Activated gamma-delta T cell treated with Interleukin-2 at 50 U/mL for 16 hours (primary cell): ENCODE results near the gene GBGT1.

Source experiments
- DNase-seq: peaks from one replicate; pipeline ENCODE4 v3.0.0-alpha.2; 2020

Gene GBGT1

GRCh38 chr9:133111808-133112662 lies 51.7 kb downstream of the GBGT1 start:
- DNase-seq: no peak

- no peak for DNase-seq
Observed at GRCh38 chr9:133109931-133110650, 53.6 kb downstream of the GBGT1 start.

GRCh38 chr9:133108794-133109641 lies 54.7 kb downstream of the GBGT1 start:
- no peak for DNase-seq

DNA sequence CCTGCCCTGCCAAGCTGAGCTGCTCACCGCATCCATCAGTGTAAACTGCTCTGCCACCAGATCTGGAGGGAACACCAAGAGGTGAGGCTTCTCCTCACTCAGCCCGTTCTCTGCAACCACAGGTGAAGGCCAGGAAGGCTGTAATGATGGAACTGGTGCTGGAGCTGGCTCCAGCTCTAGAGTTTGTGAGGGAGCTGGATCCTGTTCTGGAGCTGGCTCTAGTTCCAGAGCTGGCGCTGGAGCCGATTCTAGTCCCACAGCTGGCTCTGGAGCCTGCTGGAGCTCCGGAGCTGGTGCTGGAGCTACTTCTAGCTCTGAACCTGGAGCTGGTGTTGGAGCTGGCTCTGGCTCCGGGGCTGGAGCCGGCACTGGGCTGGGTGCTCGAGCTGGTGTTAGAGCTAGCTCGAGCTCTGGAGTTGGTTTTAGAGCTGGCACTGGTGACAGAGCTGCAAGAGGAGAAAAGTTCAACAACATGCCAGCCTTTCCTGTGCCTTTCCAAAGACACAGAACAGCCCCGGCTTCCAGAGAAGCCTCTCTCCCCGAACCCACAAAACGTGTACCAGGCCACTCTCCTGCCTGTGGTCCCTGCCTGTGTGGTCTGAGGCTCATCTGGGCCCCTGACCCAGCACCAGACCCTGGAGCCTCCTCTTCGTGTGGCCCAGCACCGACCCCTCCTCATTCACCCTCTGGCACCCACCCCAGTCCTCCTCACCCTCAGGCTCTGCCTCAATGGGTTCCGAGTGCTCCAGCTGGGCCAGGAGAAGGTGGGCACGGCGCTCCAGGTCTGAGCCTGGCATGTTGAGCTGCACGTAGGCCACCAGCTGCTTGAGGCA lies 55.5 kb downstream of the GBGT1 start:
- no peak for DNase-seq

DNA sequence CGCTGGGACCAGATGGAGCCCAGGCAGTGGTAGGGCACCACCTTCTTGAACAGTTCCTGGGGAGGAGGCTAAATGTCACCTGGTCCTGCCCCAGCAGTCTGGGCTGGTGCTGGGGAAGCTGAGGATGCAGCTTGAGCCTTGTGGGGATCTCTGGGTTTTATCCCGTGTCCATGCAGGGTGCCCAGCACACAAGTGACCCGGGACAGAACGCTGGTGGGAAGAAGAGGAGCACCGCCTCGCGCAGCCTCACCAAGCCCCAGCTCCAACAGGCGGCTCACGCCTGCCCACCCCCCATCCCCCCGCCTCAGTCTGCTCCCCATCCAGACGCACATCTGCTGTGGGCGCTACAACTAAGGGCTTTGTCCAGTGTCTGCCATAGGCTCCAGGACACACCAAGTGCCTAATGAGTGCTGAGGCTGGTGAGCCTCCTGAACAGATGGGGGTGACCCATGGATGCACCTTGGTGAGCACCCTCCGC lies 56.4 kb downstream of the GBGT1 start:
- DNase-seq: no peak

GRCh38 chr9:133106511-133107244 lies 57.0 kb downstream of the GBGT1 start:
- no peak for DNase-seq

DNA sequence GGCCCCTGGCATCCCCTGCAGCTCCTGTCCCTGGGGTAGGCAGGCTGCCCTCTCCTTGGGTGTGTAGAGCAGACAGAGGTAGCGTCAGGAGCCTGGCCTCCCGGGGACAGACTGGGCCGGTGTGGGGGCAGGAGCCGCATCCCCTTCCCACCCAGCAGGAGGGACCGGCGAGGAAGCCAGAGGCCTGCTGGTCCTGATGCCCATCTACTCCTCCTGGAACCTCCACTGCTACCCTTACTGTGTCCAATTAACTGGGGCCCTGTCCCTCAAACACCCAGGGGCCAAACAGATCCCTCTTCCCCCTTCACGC lies 58.3 kb downstream of the GBGT1 start:
- no peak for DNase-seq

DNA sequence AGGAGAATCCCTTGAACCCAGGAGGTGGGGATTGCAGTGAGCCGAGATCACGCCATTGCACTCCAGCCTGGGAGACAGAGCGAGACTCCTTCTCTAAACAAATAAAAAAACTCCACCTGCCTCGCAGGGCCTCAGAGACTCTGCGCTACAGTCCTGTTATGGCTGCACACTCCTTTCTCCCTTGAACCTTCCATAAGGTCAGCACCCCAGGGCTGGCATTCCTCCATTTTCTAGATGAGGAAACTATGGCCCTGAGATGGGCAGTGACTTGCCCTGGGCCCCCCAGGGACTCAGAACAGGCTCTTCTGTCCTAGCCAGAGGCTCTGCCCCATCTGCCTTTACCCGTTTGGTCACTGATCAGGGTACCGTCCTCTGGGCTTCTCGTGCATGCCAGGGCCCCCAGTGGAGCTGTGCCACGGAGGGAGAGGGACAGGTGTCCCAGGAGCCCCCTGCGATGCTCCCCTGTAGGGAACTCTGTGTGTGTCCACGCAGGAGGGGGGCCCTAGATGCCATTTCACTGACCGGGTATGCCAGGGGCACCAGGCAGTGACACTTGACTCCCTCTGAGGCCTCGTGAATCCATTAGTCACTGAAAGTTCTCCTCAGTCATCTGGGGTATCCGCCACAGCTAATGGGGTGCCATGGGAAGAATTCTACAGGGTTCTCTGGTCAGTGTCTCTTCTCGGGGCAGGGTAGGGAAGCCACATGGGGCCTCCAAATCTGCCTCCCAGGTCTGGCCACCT lies 58.8 kb downstream of the GBGT1 start:
- DNase-seq: no peak

- no peak for DNase-seq
Observed at GRCh38 chr9:133103987-133104505, 59.7 kb downstream of the GBGT1 start.

DNA sequence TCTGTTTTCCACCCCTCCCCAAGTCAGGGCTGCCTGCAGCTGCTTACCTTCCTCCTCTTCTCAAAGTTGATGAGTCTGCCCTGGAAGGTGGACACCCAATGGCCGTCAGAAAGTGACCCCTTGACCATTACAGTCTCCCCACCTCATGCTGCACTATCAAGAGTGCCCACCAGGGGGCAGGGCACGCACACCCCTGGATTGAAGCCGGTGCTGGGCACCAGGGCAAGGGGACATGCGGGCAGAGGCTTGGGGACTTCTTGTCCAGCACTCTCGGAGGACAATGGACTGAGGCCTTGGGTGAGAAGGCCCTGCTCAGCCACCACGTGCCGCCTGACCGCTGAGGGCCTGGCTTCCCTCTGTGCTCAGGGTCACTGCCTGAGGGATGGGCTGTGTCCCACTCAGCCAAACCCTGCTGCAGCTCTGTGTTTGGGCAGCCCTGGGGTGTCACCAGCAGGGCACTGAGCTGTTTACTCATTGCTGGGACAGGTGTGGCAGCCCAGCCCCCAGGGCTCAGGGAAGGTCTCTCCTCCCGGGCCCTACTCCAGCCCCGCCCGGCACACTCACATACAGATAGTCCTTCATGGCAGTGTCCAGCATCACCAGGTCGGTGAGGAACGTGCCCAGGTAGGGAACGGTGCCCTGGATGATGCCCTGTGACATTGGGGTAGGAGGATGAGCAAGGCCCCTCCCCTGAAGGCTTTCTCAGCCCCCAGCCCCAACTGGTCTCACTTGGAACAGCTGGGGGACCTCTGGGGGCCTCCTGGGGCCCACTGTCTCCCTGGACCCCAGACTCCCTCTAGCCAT lies 60.3 kb downstream of the GBGT1 start:
- DNase-seq: peak; percentile 53
